MCF 10A (cell line): ENCODE data around the gene LSMEM2. TPM values are rescaled to one million over a fixed set of nuclear protein-coding genes. Genes with fewer than 3 reads are reported as not detected.

Source experiments
- BruUV-seq: library from RNA; stranded (reverse); fragments of 400-500 nt; replicated peaks from 2 replicates; lab custom pipeline; 2021; lab: Mats Ljungman, UMichigan
- CTCF ChIA-PET: fragments of 300-600 bp; sonication (Branson Sonifier 250); formaldehyde crosslinking; extraction: SDS; loops from one replicate; lab custom pipeline; 2021; ENCODE audit warnings: antibody characterized with exemption, inconsistent platforms; lab: Yijun Ruan, JAX
- POLR2A ChIA-PET: fragments of 300-600, 350-650 bp; sonication (Branson Sonifier 250); formaldehyde crosslinking; extraction: SDS; loops from one replicate; lab custom pipeline; 2020; ENCODE audit warnings: antibody characterized with exemption, inconsistent platforms; lab: Yijun Ruan, JAX
- DNase-seq: peaks from one replicate; pipeline ENCODE4 v3.0.0-alpha.2; 2018; ENCODE audit not compliant: unreplicated experiment
- H3K27ac Mint-ChIP-seq: one replicate; pipeline ENCODE4 v1.8.0; 2022; ENCODE audit warnings: mild to moderate bottlenecking, low read depth, mixed read lengths; ENCODE audit not compliant: unreplicated experiment
- H3K27me3 Mint-ChIP-seq: one replicate; pipeline ENCODE4 v1.8.0; 2022; ENCODE audit warnings: mixed read lengths; ENCODE audit not compliant: insufficient read depth, unreplicated experiment
- H3K36me3 Mint-ChIP-seq: one replicate; pipeline ENCODE4 v1.8.0; 2022; ENCODE audit warnings: mild to moderate bottlenecking, moderate library complexity, mixed read lengths; ENCODE audit not compliant: insufficient read depth, unreplicated experiment
- H3K4me1 Mint-ChIP-seq: one replicate; pipeline ENCODE4 v1.8.0; 2022; ENCODE audit warnings: mixed read lengths; ENCODE audit not compliant: insufficient read depth, unreplicated experiment
- H3K4me3 Mint-ChIP-seq: one replicate; pipeline ENCODE4 v1.8.0; 2022; ENCODE audit warnings: mild to moderate bottlenecking, moderate library complexity, mixed read lengths; ENCODE audit not compliant: unreplicated experiment
- H3K9me3 Mint-ChIP-seq: one replicate; pipeline ENCODE4 v1.8.0; 2022; ENCODE audit warnings: mixed read lengths; ENCODE audit not compliant: unreplicated experiment
- CTCF ChIP-seq: fragments of 200-600 bp; IDR thresholded peaks from one replicate; pipeline ENCODE4 v1.8.0; 2022; ENCODE audit warnings: antibody characterized with exemption, mild to moderate bottlenecking; ENCODE audit not compliant: unreplicated experiment
- intact Hi-C: fragments of 100-400 bp; cut with micrococcal nuclease; formaldehyde crosslinking; loops from 2 replicates; pipeline ENCODE4 v1.14.1; 2022
- total RNA-seq: library from RNA; stranded (reverse); gene quantifications from 2 replicates; pipeline ENCODE4 v1.2.3, GENCODE V29; 2022

The LSMEM2 gene
- total RNA-seq, 1 experiment from 2014 or later = not detected

GRCh38 chr3:50258979-50259378 lies 19.9 kb upstream of the LSMEM2 start:
- no peaks in the 10 kb centered on the region for H3K9me3 Mint-ChIP-seq
- H3K4me1 Mint-ChIP-seq = peaks cover 5% of the 10 kb centered on the region
- no peak overlapping the region for H3K4me3 Mint-ChIP-seq
- BruUV-seq = no TSS peak
- DNase-seq = no peak
- no peak for TF ChIP-seq CTCF
- CTCF ChIA-PET = interaction anchor here (0.5 to 7.2 kb wide), 15 partner anchors 11 to 1892 kb away, joined by 3 to 70 read pairs (median 4); partner anchors contain the start of genes GNAI2 and SEMA3B
- intact Hi-C loops = no loop called here
- H3K27ac Mint-ChIP-seq = peak overlapping the region; percentile 46
- H3K27me3 Mint-ChIP-seq = no peaks in the 10 kb centered on the region
- H3K36me3 Mint-ChIP-seq = peaks cover 22% of the 10 kb centered on the region
- POLR2A ChIA-PET = interaction anchor here (0.5 to 2.6 kb wide), 4 partner anchors 12 to 59 kb away, joined by 3 to 16 read pairs (median 4); partner anchors contain the start of genes GNAI2 and SEMA3B

- Mint-ChIP-seq H3K4me1 (peaks cover 4% of the 10 kb centered on the region), H3K27me3 (no peaks in the 10 kb centered on the region), H3K27ac (peak overlapping the region; percentile 63), H3K9me3 (no peaks in the 10 kb centered on the region), H3K4me3 (peak overlapping the region; percentile 62), H3K36me3 (peaks cover 22% of the 10 kb centered on the region)
- no TSS peak for BruUV-seq
- DNase-seq = no peak
- POLR2A ChIA-PET = interaction anchor here (0.5 to 2.6 kb wide), 12 partner anchors 8 to 78 kb away, joined by 3 to 16 read pairs (median 3); partner anchors contain the start of genes GNAI2, IFRD2 and SEMA3B
- CTCF ChIA-PET = interaction anchor here (0.5 to 7.2 kb wide), 13 partner anchors 11 to 1892 kb away, joined by 3 to 70 read pairs (median 4); partner anchors contain the start of gene SEMA3B
- intact Hi-C loops = loop anchor here (1.0 kb wide), 1 partner anchor 14 kb away; no protein-coding TSS in a partner anchor
- no peak for TF ChIP-seq CTCF
These were observed 19.4 kb upstream of the LSMEM2 start for GRCh38 chr3:50259432-50260026.

- POLR2A ChIA-PET = interaction anchor here (0.7 to 2.6 kb wide), 14 partner anchors 9 to 77 kb away, joined by 3 to 16 read pairs (median 3); partner anchors contain the start of genes GNAI2, IFRD2, LSMEM2 and SEMA3B
- CTCF ChIA-PET = interaction anchor here (0.6 to 7.2 kb wide), 11 partner anchors 11 to 146 kb away, joined by 3 to 70 read pairs (median 4); partner anchors contain the start of gene SEMA3B
- Mint-ChIP-seq H3K27ac (peak overlapping the region; percentile 63), H3K27me3 (no peaks in the 10 kb centered on the region), H3K4me3 (peak overlapping the region; percentile 62), H3K4me1 (no peaks in the 10 kb centered on the region), H3K36me3 (peaks cover 22% of the 10 kb centered on the region), H3K9me3 (no peaks in the 10 kb centered on the region)
- BruUV-seq = no TSS peak
- TF ChIP-seq CTCF = peak; percentile 98
- intact Hi-C loops = loop anchor here (1.0 kb wide), 1 partner anchor 13 kb away; no protein-coding TSS in a partner anchor
- peak; percentile 85 for DNase-seq
These were observed 18.6 kb upstream of the LSMEM2 start for GRCh38 chr3:50260027-50260941.
